T-helper 2 cell treated with Interferon-gamma antibody and Interleukin-4, amounts not matched to agents 5 μg/mL and 100 μg/mL, for 36 hours (primary cell): ENCODE results near the gene CCL4L2.
"Not testable (repeated sequence)": the region's sequence is repeated elsewhere in the genome, so short reads cannot be mapped to it uniquely, and the experiment has no call there.

Experiments
- DNase-seq: peaks from one replicate; pipeline ENCODE4 v3.0.0; 2021; ENCODE audit warnings: low spot score
- H3K27ac Mint-ChIP-seq: one replicate; pipeline ENCODE4 v1.8.0; 2021; ENCODE audit warnings: mild to moderate bottlenecking, mixed read lengths
- H3K27me3 Mint-ChIP-seq: one replicate; pipeline ENCODE4 v1.8.0; 2021; ENCODE audit warnings: low read depth, mixed read lengths
- H3K36me3 Mint-ChIP-seq: one replicate; pipeline ENCODE4 v1.8.0; 2021; ENCODE audit warnings: low read depth, mixed read lengths
- H3K4me1 Mint-ChIP-seq: one replicate; pipeline ENCODE4 v1.8.0; 2021; ENCODE audit warnings: low read depth, mixed read lengths
- H3K4me3 Mint-ChIP-seq: one replicate; pipeline ENCODE4 v1.8.0; 2022; ENCODE audit warnings: mild to moderate bottlenecking, moderate library complexity, mixed read lengths
- H3K9me3 Mint-ChIP-seq: one replicate; pipeline ENCODE4 v1.8.0; 2021; ENCODE audit warnings: mixed read lengths

The CCL4L2 gene

GRCh38 chr17:36205637-36206485, 5.0 kb upstream of the CCL4L2 start:
- H3K27ac Mint-ChIP-seq = no peak overlapping the region
- DNase-seq = no peak
- H3K27me3 Mint-ChIP-seq = peaks cover 20% of the 10 kb centered on the region
- peaks cover 9% of the 10 kb centered on the region for H3K4me1 Mint-ChIP-seq
- no peak overlapping the region for H3K4me3 Mint-ChIP-seq
- no peaks in the 10 kb centered on the region for H3K9me3 Mint-ChIP-seq
- H3K36me3 Mint-ChIP-seq = no peaks in the 10 kb centered on the region

- H3K4me3 Mint-ChIP-seq, H3K36me3 Mint-ChIP-seq, DNase-seq, H3K9me3 Mint-ChIP-seq, H3K4me1 Mint-ChIP-seq, H3K27ac Mint-ChIP-seq: not testable (repeated sequence)
- H3K27me3 Mint-ChIP-seq = peaks cover 19% of the 10 kb centered on the region
Measured at GRCh38 chr17:36206486-36206821, 4.4 kb upstream of the CCL4L2 start.

GRCh38 chr17:36207383-36207782, 3.5 kb upstream of the CCL4L2 start:
- not testable (repeated sequence) for H3K27ac Mint-ChIP-seq, H3K4me3 Mint-ChIP-seq

GRCh38 chr17:36209575-36209974, 1.3 kb upstream of the CCL4L2 start:
- Mint-ChIP-seq H3K9me3 (no peaks in the 10 kb centered on the region), H3K27me3 (peaks cover 19% of the 10 kb centered on the region), H3K27ac (no peak overlapping the region), H3K4me3 (no peak overlapping the region), H3K4me1 (peaks cover 9% of the 10 kb centered on the region), H3K36me3 (no peaks in the 10 kb centered on the region)
- DNase-seq = no peak

More at GRCh38 chr17:36207383-36207782, 3.5 kb upstream of the CCL4L2 start:
- not testable (repeated sequence) for H3K9me3 Mint-ChIP-seq, DNase-seq, H3K36me3 Mint-ChIP-seq, H3K4me1 Mint-ChIP-seq
- H3K27me3 Mint-ChIP-seq = peaks cover 19% of the 10 kb centered on the region

GRCh38 chr17:36211484-36212271, 815 bp downstream of the CCL4L2 start:
- H3K36me3 Mint-ChIP-seq, DNase-seq, H3K27ac Mint-ChIP-seq, H3K4me3 Mint-ChIP-seq, H3K4me1 Mint-ChIP-seq, H3K9me3 Mint-ChIP-seq: not testable (repeated sequence)
- H3K27me3 Mint-ChIP-seq = peaks cover 11% of the 10 kb centered on the region

GRCh38 chr17:36212272-36212605, 1.4 kb downstream of the CCL4L2 start:
- Mint-ChIP-seq H3K27me3 (peaks cover 9% of the 10 kb centered on the region), H3K36me3 (no peaks in the 10 kb centered on the region), H3K4me3 (no peak overlapping the region), H3K27ac (no peak overlapping the region), H3K9me3 (no peaks in the 10 kb centered on the region), H3K4me1 (peaks cover 2% of the 10 kb centered on the region)
- no peak for DNase-seq

- H3K27ac Mint-ChIP-seq = no peak overlapping the region
- DNase-seq = no peak
- peaks cover 8% of the 10 kb centered on the region for H3K27me3 Mint-ChIP-seq
- H3K9me3 Mint-ChIP-seq = no peaks in the 10 kb centered on the region
- no peak overlapping the region for H3K4me3 Mint-ChIP-seq
- H3K4me1 Mint-ChIP-seq = peaks cover 2% of the 10 kb centered on the region
- H3K36me3 Mint-ChIP-seq = no peaks in the 10 kb centered on the region
Measured at GRCh38 chr17:36212966-36213365, 2.1 kb downstream of the CCL4L2 start.

- Mint-ChIP-seq H3K9me3 (no peaks in the 10 kb centered on the region), H3K27me3 (peaks cover 9% of the 10 kb centered on the region), H3K4me3 (no peak overlapping the region), H3K27ac (no peak overlapping the region), H3K36me3 (no peaks in the 10 kb centered on the region), H3K4me1 (peaks cover 2% of the 10 kb centered on the region)
- DNase-seq = no peak
Measured at GRCh38 chr17:36213695-36214094, 2.8 kb downstream of the CCL4L2 start.

- Mint-ChIP-seq H3K4me1 (peaks cover 2% of the 10 kb centered on the region), H3K27me3 (peaks cover 8% of the 10 kb centered on the region), H3K27ac (no peak overlapping the region), H3K4me3 (no peak overlapping the region), H3K36me3 (no peaks in the 10 kb centered on the region), H3K9me3 (no peaks in the 10 kb centered on the region)
- no peak for DNase-seq
Measured at GRCh38 chr17:36214918-36215317, 4.1 kb downstream of the CCL4L2 start.

- H3K36me3 Mint-ChIP-seq, H3K4me1 Mint-ChIP-seq, H3K27ac Mint-ChIP-seq, H3K4me3 Mint-ChIP-seq, H3K9me3 Mint-ChIP-seq, H3K27me3 Mint-ChIP-seq, DNase-seq: not testable (repeated sequence)
Measured at GRCh38 chr17:36215406-36216308, 4.8 kb downstream of the CCL4L2 start.

- H3K27ac Mint-ChIP-seq, DNase-seq, H3K4me1 Mint-ChIP-seq, H3K9me3 Mint-ChIP-seq, H3K27me3 Mint-ChIP-seq, H3K36me3 Mint-ChIP-seq, H3K4me3 Mint-ChIP-seq: not testable (repeated sequence)
Measured at GRCh38 chr17:36219556-36219955, 8.7 kb downstream of the CCL4L2 start.

GRCh38 chr17:36220737-36221580, 10.1 kb downstream of the CCL4L2 start:
- not testable (repeated sequence) for H3K27ac Mint-ChIP-seq, H3K9me3 Mint-ChIP-seq, DNase-seq, H3K27me3 Mint-ChIP-seq, H3K36me3 Mint-ChIP-seq, H3K4me3 Mint-ChIP-seq, H3K4me1 Mint-ChIP-seq

GRCh38 chr17:36221581-36222100, 10.8 kb downstream of the CCL4L2 start:
- not testable (repeated sequence) for H3K4me1 Mint-ChIP-seq, H3K27ac Mint-ChIP-seq, H3K27me3 Mint-ChIP-seq, H3K4me3 Mint-ChIP-seq, DNase-seq, H3K9me3 Mint-ChIP-seq, H3K36me3 Mint-ChIP-seq
